Endometrial microvascular endothelial cells (primary cell): Measurements from ENCODE around the gene MRPL23. TPM values are rescaled to one million over a fixed set of nuclear protein-coding genes. Genes with fewer than 3 reads are reported as not detected.

Experiments
- total RNA-seq: library from RNA; depleted of rRNA; stranded (reverse); fragments of >200 nt; gene quantifications from one replicate; pipeline ENCODE4 v1.2.3, GENCODE V29; 2015; ENCODE audit errors: inconsistent ontology term

MRPL23 gene
- total RNA-seq, 1 donor from 2014 or later = 170 TPM

Other genes starting within 250 kb of the MRPL23 start
- not detected for gene IFITM10, start 196.7 kb upstream of the MRPL23 start, total RNA-seq
- gene CTSD, start 183.4 kb upstream of the MRPL23 start, total RNA-seq = 232 TPM
- gene SYT8, start 112.3 kb upstream of the MRPL23 start, total RNA-seq = not detected
- not detected for gene TNNI2, start 108.4 kb upstream of the MRPL23 start, total RNA-seq
- not detected for gene LSP1, start 94.2 kb upstream of the MRPL23 start, total RNA-seq
- gene PRR33, start 55.4 kb upstream of the MRPL23 start, total RNA-seq = not detected
- not detected for gene TNNT3, start 27.6 kb upstream of the MRPL23 start, total RNA-seq
- gene H19, start 50.5 kb downstream of the MRPL23 start, total RNA-seq = 5.4 TPM
- not detected for gene IGF2, start 192.1 kb downstream of the MRPL23 start, total RNA-seq
- gene INS, start 213.9 kb downstream of the MRPL23 start, total RNA-seq = not detected
- gene TH, start 224.5 kb downstream of the MRPL23 start, total RNA-seq = not detected